Esophagus muscularis mucosa (tissue), 3 donors: Measurements from ENCODE around the gene OOSP1.

Source experiments
- CTCF ChIP-seq, 3 experiments: fragments of 200-600 bp in 2 of 3; fragments of 450-650 bp in 1 of 3; sonication (generic) in 2 of 3; IDR thresholded peaks; one replicate each; pipeline ENCODE4 v1.5.1; 2017 to 2019; ENCODE audit warnings: antibody characterized with exemption in 3 of 3, mild to moderate bottlenecking in 2 of 3, moderate library complexity in 1 of 3
- POLR2A ChIP-seq: fragments of 450-650 bp; IDR thresholded peaks from one replicate; pipeline ENCODE4 v1.6.1; 2017; ENCODE audit warnings: antibody characterized with exemption, moderate library complexity, mild to moderate bottlenecking, low read depth
- POLR2AphosphoS5 ChIP-seq, 2 donors: sonication (generic); formaldehyde crosslinking; IDR thresholded peaks; one replicate each; pipeline ENCODE4 v1.6.1; 2017; ENCODE audit warnings: antibody characterized with exemption in 2 of 2

DNA sequence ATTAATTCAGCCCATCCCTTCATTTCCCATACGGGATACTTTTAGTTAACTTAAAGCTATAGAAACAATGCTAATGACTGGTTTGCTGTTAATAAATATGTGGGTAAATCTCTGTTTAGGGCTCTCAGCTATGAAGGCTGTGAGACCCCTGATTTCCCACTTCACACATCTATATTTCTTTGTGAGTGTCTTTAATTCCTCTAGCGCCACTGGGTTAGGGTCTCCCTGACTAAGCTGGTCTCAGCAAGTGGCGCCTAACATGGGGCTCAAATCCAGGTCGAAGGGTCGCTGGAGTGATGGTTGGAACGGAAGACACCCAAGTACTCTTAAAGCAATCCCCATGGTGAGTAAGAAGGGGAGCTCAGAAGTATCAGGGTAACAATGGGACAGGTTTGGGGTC, 14.4 kb upstream of the OOSP1 start:
- TF ChIP-seq POLR2AphosphoS5 (IDR thresholded peaks at IDR 0.05) (no peak), CTCF (IDR thresholded peaks at IDR 0.05) (no peak), POLR2A (no peak)
